GM23248 (cell line): Measurements from ENCODE around the gene SMIM31. TPM values are rescaled to one million over a fixed set of nuclear protein-coding genes. Genes with fewer than 3 reads are reported as not detected.

Experiments used
- DNase-seq: peaks from one replicate; pipeline ENCODE4 v3.0.0-alpha.2; 2015
- H2AFZ ChIP-seq: fragments of 200-600 bp; sonication (generic); 2 replicates; pipeline ENCODE4 v1.6.1; 2016; ENCODE audit warnings: antibody characterized with exemption
- H3F3A ChIP-seq: fragments of 200-600 bp; sonication (generic); 2 replicates; pipeline ENCODE4 v1.6.1; 2016; ENCODE audit warnings: mild to moderate bottlenecking, antibody characterized with exemption, mixed run types; ENCODE audit not compliant: insufficient read depth
- H3K27ac ChIP-seq: fragments of 200-600 bp; sonication (generic); 2 replicates; pipeline ENCODE4 v1.5.1; 2016; ENCODE audit warnings: mild to moderate bottlenecking
- H3K27me3 ChIP-seq: fragments of 200-600 bp; sonication (generic); replicated peaks from 2 replicates; pipeline ENCODE4 v1.6.1; 2016; ENCODE audit warnings: mild to moderate bottlenecking; ENCODE audit not compliant: insufficient read depth
- H3K36me3 ChIP-seq: fragments of 200-600 bp; sonication (generic); 2 replicates; pipeline ENCODE4 v1.6.1; 2016; ENCODE audit warnings: low read depth, mild to moderate bottlenecking
- H3K4me1 ChIP-seq: fragments of 200-600 bp; sonication (generic); 2 replicates; pipeline ENCODE4 v1.6.1; 2016; ENCODE audit warnings: mild to moderate bottlenecking; ENCODE audit not compliant: insufficient read depth
- H3K4me2 ChIP-seq: fragments of 200-600 bp; sonication (generic); one replicate; pipeline ENCODE4 v1.6.1; 2016; ENCODE audit warnings: mild to moderate bottlenecking; ENCODE audit not compliant: unreplicated experiment
- H3K4me3 ChIP-seq: fragments of 200-600 bp; sonication (generic); 2 replicates; pipeline ENCODE4 v1.5.1; 2016; ENCODE audit warnings: mild to moderate bottlenecking
- H3K79me2 ChIP-seq: fragments of 200-600 bp; sonication (generic); 2 replicates; pipeline ENCODE4 v1.6.1; 2016; ENCODE audit warnings: mild to moderate bottlenecking; ENCODE audit not compliant: insufficient read depth
- H3K9ac ChIP-seq: fragments of 200-600 bp; sonication (generic); 2 replicates; pipeline ENCODE4 v1.6.1; 2016; ENCODE audit warnings: mild to moderate bottlenecking
- H3K9me2 ChIP-seq: fragments of 200-600 bp; sonication (generic); 2 replicates; pipeline ENCODE4 v1.6.1; 2016; ENCODE audit warnings: mixed run types, mild to moderate bottlenecking, moderate library complexity; ENCODE audit not compliant: insufficient read depth
- H3K9me3 ChIP-seq: fragments of 200-600 bp; sonication (generic); one replicate; pipeline ENCODE4 v1.6.1; 2017; ENCODE audit warnings: low read depth
- H4K20me1 ChIP-seq: fragments of 200-600 bp; sonication (generic); 2 replicates; pipeline ENCODE4 v1.6.0; 2016; ENCODE audit not compliant: insufficient read depth
- EZH2 ChIP-seq: fragments of 200-600 bp; sonication (generic); IDR thresholded peaks from 2 replicates; pipeline ENCODE4 v1.6.1; 2018; ENCODE audit warnings: antibody characterized with exemption, mild to moderate bottlenecking; ENCODE audit not compliant: insufficient read depth, poor library complexity, severe bottlenecking
- EZH2phosphoT487 ChIP-seq: fragments of 200-600 bp; sonication (generic); IDR thresholded peaks from 2 replicates; pipeline ENCODE4 v1.6.1; 2018; ENCODE audit warnings: antibody characterized with exemption, moderate library complexity, mild to moderate bottlenecking, low read depth; ENCODE audit not compliant: insufficient read depth
- WGBS, 2 experiments: methylation state at CpG; one replicate each; pipeline ENCODE4 v1.1.6; 2015 to 2017; ENCODE audit warnings: low lambda C conversion rate in 2 of 2, low coverage in 1 of 2; ENCODE audit errors: missing lambda C conversion rate in 2 of 2; 5-methylcytosine and 5-hydroxymethylcytosine counted together
- in situ Hi-C: fragments of 300-500 bp; cut with MboI; formaldehyde crosslinking; loops from 2 replicates; pipeline ENCODE4 v1.15.0; 2020
- polyA plus RNA-seq: library from polyadenylated mRNA; unstranded; fragments of >200 nt; fragmentation: Nextera tagmentation; extraction: Ambion mirVana; gene quantifications from 2 replicates; pipeline ENCODE4 v1.2.1, GENCODE V29; 2016
- total RNA-seq: library from RNA; depleted of rRNA; stranded (reverse); fragments of >200 nt; shearing (Covaris generic); gene quantifications from 2 replicates; pipeline ENCODE4 v1.2.3, GENCODE V29; 2014

SMIM31 gene
- total and polyA plus RNA-seq, 2 experiments from 2014 or later: not detected

GRCh38 chr4:164815711-164816110 lies 61.8 kb downstream of the SMIM31 start:
- Histone ChIP-seq H2AFZ (no peak overlapping the region), H3K36me3 (no peaks in the 10 kb centered on the region), H3K27ac (no peak overlapping the region), H3K79me2 (no peaks in the 10 kb centered on the region), H3K9me3 (no peaks in the 10 kb centered on the region), H3K9ac (no peak overlapping the region), H3K27me3 (no peaks in the 10 kb centered on the region), H3K4me1 (no peaks in the 10 kb centered on the region), H3K9me2 (no peaks in the 10 kb centered on the region), H4K20me1 (no peaks in the 10 kb centered on the region), H3K4me3 (no peak overlapping the region), H3F3A (no peaks in the 10 kb centered on the region), H3K4me2 (no peak overlapping the region)
- TF ChIP-seq EZH2 (no peak), EZH2phosphoT487 (no peak)
- WGBS, 2 experiments: 56% methylated on average over 1 of the region's 1 CpG
- in situ Hi-C loops: no loop called here
- DNase-seq: no peak

GRCh38 chr4:164819366-164819765 lies 65.4 kb downstream of the SMIM31 start:
- Histone ChIP-seq H4K20me1 (no peaks in the 10 kb centered on the region), H3F3A (no peaks in the 10 kb centered on the region), H3K4me3 (no peak overlapping the region), H3K4me1 (no peaks in the 10 kb centered on the region), H3K9ac (no peak overlapping the region), H3K27me3 (no peaks in the 10 kb centered on the region), H2AFZ (no peak overlapping the region), H3K9me3 (no peaks in the 10 kb centered on the region), H3K79me2 (no peaks in the 10 kb centered on the region), H3K27ac (no peak overlapping the region), H3K9me2 (no peaks in the 10 kb centered on the region), H3K4me2 (no peak overlapping the region), H3K36me3 (no peaks in the 10 kb centered on the region)
- in situ Hi-C loops: no loop called here
- 57 to 74% methylated on average over 1 of the region's 1 CpG for WGBS, 2 experiments
- TF ChIP-seq EZH2phosphoT487 (no peak), EZH2 (no peak)
- no peak for DNase-seq

- in situ Hi-C loops: no loop called here
- no peaks in the 10 kb centered on the region for H4K20me1 ChIP-seq
- H3K79me2 ChIP-seq: no peaks in the 10 kb centered on the region
- no peak for DNase-seq
- TF ChIP-seq EZH2: no peak
- TF ChIP-seq EZH2phosphoT487: no peak
- no peaks in the 10 kb centered on the region for H3K9me2 ChIP-seq
- H3K4me2 ChIP-seq: no peak overlapping the region
- no peak overlapping the region for H3K4me3 ChIP-seq
- no peak overlapping the region for H2AFZ ChIP-seq
- H3K9ac ChIP-seq: no peak overlapping the region
- H3F3A ChIP-seq: no peaks in the 10 kb centered on the region
- no peaks in the 10 kb centered on the region for H3K36me3 ChIP-seq
- no peaks in the 10 kb centered on the region for H3K27me3 ChIP-seq
- 37 to 50% methylated on average over 4 of the region's 4 CpGs for WGBS, 2 experiments
- H3K27ac ChIP-seq: no peak overlapping the region
- no peaks in the 10 kb centered on the region for H3K9me3 ChIP-seq
- no peaks in the 10 kb centered on the region for H3K4me1 ChIP-seq
Observed at GRCh38 chr4:164821711-164822110, 67.8 kb downstream of the SMIM31 start.

GRCh38 chr4:164824581-164824980 lies 70.7 kb downstream of the SMIM31 start:
- DNase-seq: no peak
- in situ Hi-C loops: no loop called here

GRCh38 chr4:164828955-164829354 lies 75.0 kb downstream of the SMIM31 start:
- Histone ChIP-seq H3K4me3 (no peak overlapping the region), H3K4me1 (no peaks in the 10 kb centered on the region), H3K9me2 (no peaks in the 10 kb centered on the region), H3K27ac (no peak overlapping the region), H3F3A (no peaks in the 10 kb centered on the region), H3K9me3 (no peaks in the 10 kb centered on the region), H3K4me2 (no peak overlapping the region), H3K9ac (no peak overlapping the region), H3K36me3 (no peaks in the 10 kb centered on the region), H3K27me3 (no peaks in the 10 kb centered on the region), H4K20me1 (no peaks in the 10 kb centered on the region), H3K79me2 (no peaks in the 10 kb centered on the region), H2AFZ (no peak overlapping the region)
- 40 to 48% methylated on average over 3 of the region's 3 CpGs for WGBS, 2 experiments
- no peak for TF ChIP-seq EZH2phosphoT487
- TF ChIP-seq EZH2: no peak
- in situ Hi-C loops: no loop called here
- DNase-seq: no peak

More at GRCh38 chr4:164824581-164824980, 70.7 kb downstream of the SMIM31 start:
- no peaks in the 10 kb centered on the region for H3K4me1 ChIP-seq
- no peak overlapping the region for H3K4me3 ChIP-seq
- H2AFZ ChIP-seq: no peak overlapping the region
- H4K20me1 ChIP-seq: no peaks in the 10 kb centered on the region
- no peaks in the 10 kb centered on the region for H3K9me2 ChIP-seq
- H3K27me3 ChIP-seq: no peaks in the 10 kb centered on the region
- no peaks in the 10 kb centered on the region for H3K79me2 ChIP-seq
- no peaks in the 10 kb centered on the region for H3F3A ChIP-seq
- TF ChIP-seq EZH2 (no peak), EZH2phosphoT487 (no peak)
- no peak overlapping the region for H3K27ac ChIP-seq
- no peaks in the 10 kb centered on the region for H3K36me3 ChIP-seq
- no peaks in the 10 kb centered on the region for H3K9me3 ChIP-seq
- no peak overlapping the region for H3K4me2 ChIP-seq
- no peak overlapping the region for H3K9ac ChIP-seq
- WGBS, 2 experiments: 57 to 59% methylated on average over 4 of the region's 4 CpGs
